GM10248 (cell line): ENCODE measurements around the gene KCTD2.

Experiments
- CTCF ChIA-PET: fragments of 300-600 bp; sonication (Branson Sonifier 250); formaldehyde crosslinking; extraction: SDS; loops from one replicate; lab custom pipeline; 2021; ENCODE audit warnings: antibody characterized with exemption; lab: Yijun Ruan, JAX
- POLR2A ChIA-PET: fragments of 350-650 bp; sonication (Branson Sonifier 250); formaldehyde crosslinking; extraction: SDS; loops from one replicate; lab custom pipeline; 2020; ENCODE audit warnings: antibody characterized with exemption; lab: Yijun Ruan, JAX
- DNase-seq: peaks from one replicate; pipeline ENCODE4 v3.0.0; 2012; ENCODE audit errors: extremely low spot score
- TF ChIP-seq, protein P1 (sequence below): IDR thresholded peaks from 2 replicates; pipeline ENCODE4 v1.5.1; 2012; ENCODE audit warnings: mild to moderate bottlenecking, low read depth; ENCODE audit errors: extremely low read depth, missing control alignments, control extremely low read depth

Gene KCTD2

DNA sequence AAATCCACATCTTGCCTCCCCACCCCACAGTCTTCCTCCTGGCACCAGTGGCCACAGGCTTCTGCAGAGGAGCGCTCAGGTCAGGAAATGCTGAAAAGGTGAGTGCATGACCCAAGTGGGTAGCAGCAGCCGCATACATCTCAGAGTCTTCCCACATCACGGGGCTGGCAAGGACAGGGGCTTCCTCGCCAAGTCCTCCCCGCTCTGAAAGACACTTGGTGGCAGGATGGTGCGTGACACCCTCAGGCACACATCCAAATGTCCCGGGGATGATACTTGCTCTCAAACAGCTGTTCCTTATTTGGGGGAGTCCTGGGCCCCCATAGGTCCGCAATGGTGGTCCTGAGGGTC is 32.0 kb downstream of the KCTD2 start:
- ChIA-PET CTCF (interaction anchor here (0.9 to 3.9 kb wide), 8 partner anchors 9 to 123 kb away, joined by 3 to 23 read pairs (median 6); partner anchors contain the start of gene SLC16A5), POLR2A (interaction anchor here (0.9 kb wide), 1 partner anchor 36 kb away, joined by 3 read pairs; no protein-coding TSS in a partner anchor)
- TF ChIP-seq, protein P1, sequence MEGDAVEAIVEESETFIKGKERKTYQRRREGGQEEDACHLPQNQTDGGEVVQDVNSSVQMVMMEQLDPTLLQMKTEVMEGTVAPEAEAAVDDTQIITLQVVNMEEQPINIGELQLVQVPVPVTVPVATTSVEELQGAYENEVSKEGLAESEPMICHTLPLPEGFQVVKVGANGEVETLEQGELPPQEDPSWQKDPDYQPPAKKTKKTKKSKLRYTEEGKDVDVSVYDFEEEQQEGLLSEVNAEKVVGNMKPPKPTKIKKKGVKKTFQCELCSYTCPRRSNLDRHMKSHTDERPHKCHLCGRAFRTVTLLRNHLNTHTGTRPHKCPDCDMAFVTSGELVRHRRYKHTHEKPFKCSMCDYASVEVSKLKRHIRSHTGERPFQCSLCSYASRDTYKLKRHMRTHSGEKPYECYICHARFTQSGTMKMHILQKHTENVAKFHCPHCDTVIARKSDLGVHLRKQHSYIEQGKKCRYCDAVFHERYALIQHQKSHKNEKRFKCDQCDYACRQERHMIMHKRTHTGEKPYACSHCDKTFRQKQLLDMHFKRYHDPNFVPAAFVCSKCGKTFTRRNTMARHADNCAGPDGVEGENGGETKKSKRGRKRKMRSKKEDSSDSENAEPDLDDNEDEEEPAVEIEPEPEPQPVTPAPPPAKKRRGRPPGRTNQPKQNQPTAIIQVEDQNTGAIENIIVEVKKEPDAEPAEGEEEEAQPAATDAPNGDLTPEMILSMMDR = no peak
- DNase-seq = no peak

- ChIA-PET POLR2A (interaction anchor here (1.0 kb wide), 1 partner anchor 35 kb away, joined by 3 read pairs; the partner anchor contains the start of genes ATP5PD and KCTD2), CTCF (interaction anchor here (0.8 to 2.3 kb wide), 8 partner anchors 12 to 189 kb away, joined by 3 to 12 read pairs (median 4); partner anchors contain the start of genes MIF4GD, MRPL58 and NT5C)
- TF ChIP-seq, protein P1 = no peak
- DNase-seq = no peak
Observed at GRCh38 chr17:75081611-75082540, 34.9 kb downstream of the KCTD2 start.

DNA sequence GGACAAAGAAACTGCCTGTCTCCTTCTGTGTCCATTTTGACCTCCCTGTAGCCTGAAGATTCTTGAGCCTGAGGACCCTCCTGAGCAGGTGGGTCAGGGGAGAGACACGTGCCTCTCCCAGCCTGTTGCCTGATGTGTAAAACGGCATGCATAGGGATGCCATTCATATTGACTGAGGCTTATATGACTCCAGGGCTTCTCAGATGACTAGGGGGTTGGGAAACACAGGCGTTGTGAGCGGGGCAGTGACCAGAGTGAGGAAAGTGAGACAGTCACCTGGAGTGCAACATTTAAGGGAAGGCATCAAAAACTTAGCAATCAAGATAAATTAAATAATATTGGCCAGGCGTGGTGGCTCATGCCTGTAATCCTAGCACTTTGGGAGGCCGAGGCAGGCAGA is 35.7 kb downstream of the KCTD2 start:
- ChIA-PET POLR2A (no interaction called here), CTCF (interaction anchor here (0.9 to 2.3 kb wide), 3 partner anchors 19 to 31 kb away, joined by 3 to 12 read pairs (median 5); no protein-coding TSS in a partner anchor)
- TF ChIP-seq, protein P1 = no peak
- DNase-seq = no peak

- DNase-seq = no peak
- TF ChIP-seq, protein P1 = no peak
- CTCF ChIA-PET = interaction anchor here (0.8 to 1.6 kb wide), 5 partner anchors 15 to 122 kb away, joined by 3 to 7 read pairs (median 4); partner anchors contain the start of gene NUP85
- POLR2A ChIA-PET = interaction anchor here (0.7 kb wide), 1 partner anchor 30 kb away, joined by 3 read pairs; no protein-coding TSS in a partner anchor
Observed at GRCh38 chr17:75084039-75084660, 37.1 kb downstream of the KCTD2 start.

DNA sequence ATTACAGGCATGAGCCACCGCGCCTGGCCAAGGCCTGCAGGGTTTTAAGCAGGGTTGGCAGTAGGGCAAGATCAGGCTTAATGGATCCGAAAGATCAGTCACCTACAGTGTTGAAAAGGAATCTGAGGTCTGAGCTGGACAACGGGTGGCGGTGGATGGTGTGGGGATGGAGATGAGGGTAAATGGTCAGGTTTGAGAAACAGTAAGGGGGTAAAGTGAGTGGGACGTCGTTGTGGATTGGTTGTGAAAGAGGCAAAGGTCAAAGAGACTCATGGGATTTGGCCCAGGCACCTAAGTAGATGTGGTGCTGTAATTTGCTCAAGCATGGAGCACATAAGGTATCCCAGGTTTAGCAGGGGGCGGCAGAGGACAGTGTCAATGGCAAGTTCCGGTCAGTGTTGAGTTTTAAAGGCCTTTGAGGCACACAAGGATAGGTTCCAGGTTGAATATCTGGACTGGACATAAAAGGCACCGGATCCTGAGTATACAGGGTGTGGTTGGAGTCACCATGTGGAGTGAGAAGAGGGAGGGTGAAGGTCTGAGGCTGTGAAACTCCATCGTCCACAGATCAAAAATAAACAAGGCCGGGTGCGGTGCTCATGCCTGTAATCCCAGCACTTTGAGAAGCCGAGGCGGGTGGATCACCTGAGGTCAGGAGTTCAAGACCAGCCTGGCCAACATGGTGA is 39.6 kb downstream of the KCTD2 start:
- ChIA-PET CTCF (interaction anchor here (1.7 to 6.3 kb wide), 3 partner anchors 20 to 85 kb away, joined by 4 to 36 read pairs (median 9); no protein-coding TSS in a partner anchor), POLR2A (no interaction called here)
- TF ChIP-seq, protein P1 = no peak
- DNase-seq = no peak
